Right kidney (tissue), 1 donor: ENCODE results near the gene PAPSS1.
"Not testable (repeated sequence)": the region's sequence is repeated elsewhere in the genome, so short reads cannot be mapped to it uniquely, and the experiment has no call there.

Experiments used
- DNase-seq: peaks from one replicate; pipeline ENCODE4 v3.0.0-alpha.2; 2016

The PAPSS1 gene

GRCh38 chr4:107689912-107690587 is 30.0 kb downstream of the PAPSS1 start:
- no peak for DNase-seq

DNA sequence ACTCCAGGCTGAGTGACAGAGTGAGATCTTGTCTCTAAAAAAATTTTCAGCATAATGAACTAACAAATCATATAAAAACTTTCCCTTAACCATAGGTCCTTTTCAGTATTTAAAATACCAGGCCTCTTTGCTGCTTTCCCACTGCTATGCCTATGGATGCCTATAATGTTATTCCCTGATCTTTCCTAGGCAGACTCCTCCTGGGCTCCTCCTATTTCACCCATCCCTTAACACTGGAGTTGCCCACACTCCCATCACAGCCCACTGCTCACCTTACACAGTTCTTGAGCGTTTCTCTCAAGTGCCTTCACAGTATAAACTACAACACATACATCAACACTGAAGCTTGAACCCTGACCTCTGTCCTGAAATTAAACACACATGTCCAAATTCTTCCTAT is 31.6 kb downstream of the PAPSS1 start:
- DNase-seq: no peak

DNA sequence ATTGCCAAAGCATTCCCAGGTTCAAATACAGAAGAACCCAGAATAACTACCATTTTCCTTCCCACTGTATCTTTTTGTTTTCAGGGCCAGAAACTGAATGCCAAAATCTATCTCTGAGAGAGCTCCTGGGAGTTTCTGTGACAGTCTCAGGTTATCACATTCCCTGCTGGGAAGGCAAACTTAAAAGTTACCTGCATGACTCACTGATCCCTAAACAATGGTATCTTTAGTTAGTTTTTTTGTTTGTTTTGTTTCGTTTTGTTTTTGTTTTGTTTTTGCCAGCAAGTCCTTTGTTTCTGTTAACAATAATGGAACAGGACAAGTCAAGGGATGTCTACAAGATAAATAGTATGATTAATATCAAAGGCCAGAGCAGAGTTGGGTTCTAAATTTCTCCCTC is 34.3 kb downstream of the PAPSS1 start:
- no peak for DNase-seq

- no peak for DNase-seq
These were observed 36.2 kb downstream of the PAPSS1 start for GRCh38 chr4:107683873-107684272.

DNA sequence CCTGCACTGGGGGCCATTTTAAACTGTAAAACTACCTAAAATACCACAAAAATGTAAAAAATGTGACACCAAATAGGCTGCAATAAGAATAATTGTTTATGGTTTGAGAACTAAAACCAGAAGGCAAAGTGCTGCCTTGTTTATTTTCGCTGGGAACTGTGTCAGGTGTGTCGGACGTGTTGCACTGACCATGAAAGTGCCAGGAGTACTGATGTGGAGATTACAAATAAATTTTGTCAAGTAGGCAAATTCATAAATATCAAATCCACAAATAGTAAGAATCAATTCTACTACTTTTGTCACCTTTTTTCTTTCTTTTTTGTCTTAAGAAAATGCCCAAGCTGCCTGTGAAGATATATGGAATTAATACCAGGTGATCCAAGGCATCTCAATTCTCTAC is 37.7 kb downstream of the PAPSS1 start:
- no peak for DNase-seq

GRCh38 chr4:107669068-107669467 is 51.0 kb downstream of the PAPSS1 start:
- no peak for DNase-seq

- DNase-seq: no peak
These were observed 53.9 kb downstream of the PAPSS1 start for GRCh38 chr4:107666134-107666533.

DNA sequence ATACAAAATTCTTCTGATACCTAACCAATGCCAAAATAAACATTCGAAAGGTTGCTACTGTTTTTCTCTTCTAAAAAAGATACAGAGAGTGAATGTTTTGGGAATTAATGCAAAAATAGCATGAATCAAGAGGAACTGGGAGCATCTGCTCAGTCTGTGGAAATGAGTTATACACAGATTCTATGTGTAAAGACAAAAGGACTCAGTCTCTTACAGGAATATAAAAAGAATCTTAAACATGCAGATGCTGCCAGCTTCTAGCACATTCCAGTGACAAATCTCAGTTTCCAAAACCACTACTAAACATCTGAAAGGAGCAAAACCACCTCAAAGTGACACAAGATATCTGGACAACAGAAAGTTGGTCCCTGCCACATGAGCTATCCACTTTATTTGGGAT is 55.0 kb downstream of the PAPSS1 start:
- no peak for DNase-seq

- no peak for DNase-seq
These were observed 61.4 kb downstream of the PAPSS1 start for GRCh38 chr4:107658400-107659336.

DNA sequence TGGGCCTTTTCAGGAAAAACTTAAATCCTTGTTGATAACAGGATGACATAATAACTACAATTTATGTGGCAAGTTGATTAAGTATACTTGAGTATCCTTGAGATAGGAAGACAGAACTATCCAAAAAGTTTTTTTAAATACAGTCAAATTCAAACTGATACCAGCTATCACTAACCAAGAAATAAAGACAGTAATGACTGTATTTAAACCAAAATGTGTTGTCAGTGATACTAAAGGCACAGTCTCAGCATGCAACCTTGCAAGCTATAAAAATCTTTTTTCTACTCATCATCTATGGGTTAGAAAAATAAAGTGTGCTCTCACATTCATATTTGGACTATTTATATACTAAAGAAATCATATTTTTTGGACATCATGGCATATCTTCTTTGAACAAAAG is 64.7 kb downstream of the PAPSS1 start:
- no peak for DNase-seq

GRCh38 chr4:107654694-107655093 is 65.3 kb downstream of the PAPSS1 start:
- DNase-seq: no peak

DNA sequence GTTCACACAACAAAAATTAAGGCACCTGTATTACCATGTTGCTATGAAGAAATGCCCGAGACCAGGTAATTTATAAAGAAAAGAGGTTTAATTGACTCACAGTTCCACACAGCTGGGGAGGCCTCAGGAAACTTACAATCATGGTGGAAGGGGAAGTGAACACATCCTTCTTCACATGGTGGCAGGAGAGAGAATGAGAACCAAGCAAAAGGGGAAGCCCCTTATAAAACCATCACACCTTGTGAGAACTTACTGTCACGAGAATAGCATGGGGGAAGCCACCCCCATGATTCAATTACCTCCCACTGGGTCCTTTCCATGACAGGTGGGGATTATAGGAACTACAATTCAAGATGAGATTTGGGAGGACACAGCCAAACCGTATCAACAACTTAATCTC is 68.6 kb downstream of the PAPSS1 start:
- DNase-seq: not testable (repeated sequence)

GRCh38 chr4:107650251-107650650 is 69.8 kb downstream of the PAPSS1 start:
- DNase-seq: no peak

GRCh38 chr4:107648178-107648991 is 71.6 kb downstream of the PAPSS1 start:
- no peak for DNase-seq

- DNase-seq: no peak
These were observed 72.4 kb downstream of the PAPSS1 start for GRCh38 chr4:107647591-107647990.

DNA sequence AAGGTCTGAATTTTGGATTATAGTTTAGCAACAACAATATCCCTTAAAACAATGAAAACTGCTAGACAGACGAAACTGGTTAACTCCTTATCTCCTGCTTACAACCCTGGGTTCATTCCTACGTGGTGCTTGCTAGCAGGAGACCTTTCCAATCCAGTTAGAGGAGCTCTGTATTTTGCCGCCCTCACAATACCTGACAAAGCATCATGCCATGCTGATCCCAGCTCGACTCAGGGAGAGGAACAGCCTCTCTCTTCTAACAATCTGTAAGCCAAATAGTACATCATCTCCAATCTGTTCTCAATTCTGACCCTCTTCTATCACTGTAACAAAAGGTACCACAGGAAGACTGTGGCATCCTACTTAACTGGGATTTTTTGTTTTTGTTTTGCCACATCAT is 74.4 kb downstream of the PAPSS1 start:
- no peak for DNase-seq

GRCh38 chr4:107643021-107643420 is 77.0 kb downstream of the PAPSS1 start:
- DNase-seq: no peak

DNA sequence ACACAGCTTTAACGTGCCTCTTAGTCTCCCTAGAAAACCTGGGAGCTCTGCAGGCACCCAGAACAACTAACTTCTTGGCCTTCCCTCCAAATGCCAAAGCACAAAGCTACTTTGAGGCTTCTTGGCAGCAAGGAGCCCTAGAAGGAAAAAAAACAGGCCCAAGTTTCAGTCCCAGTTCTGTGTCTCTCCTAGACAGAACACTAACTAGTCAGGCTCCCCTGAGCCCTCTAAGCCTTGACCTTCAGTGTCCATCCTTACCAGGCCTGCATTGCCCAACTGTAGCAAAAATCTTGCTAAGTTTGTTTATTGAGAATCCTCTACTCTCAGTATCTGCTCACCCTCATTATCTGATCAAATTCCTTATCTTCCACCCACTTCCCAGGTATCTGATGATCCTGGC is 79.2 kb downstream of the PAPSS1 start:
- DNase-seq: no peak

- DNase-seq: no peak
These were observed 79.8 kb downstream of the PAPSS1 start for GRCh38 chr4:107640197-107640596.

DNA sequence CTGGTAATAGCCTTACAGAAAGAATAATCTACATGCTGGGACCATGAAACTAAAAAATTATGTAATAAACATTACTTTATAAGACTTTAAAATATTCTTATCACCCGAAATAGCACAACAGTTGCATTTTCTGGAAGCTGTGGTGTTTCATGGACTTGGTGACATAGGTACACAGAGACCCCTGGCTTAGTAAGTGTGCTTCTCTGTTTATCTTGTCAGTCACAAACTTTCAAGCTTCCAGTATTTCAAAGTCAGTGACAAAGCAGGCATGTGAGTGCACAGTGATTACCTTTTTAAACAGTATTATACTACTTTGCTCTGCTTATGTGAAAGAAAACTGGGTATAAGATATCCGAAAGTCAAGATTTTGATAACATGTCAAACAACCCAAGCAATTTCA is 84.3 kb downstream of the PAPSS1 start:
- no peak for DNase-seq

DNA sequence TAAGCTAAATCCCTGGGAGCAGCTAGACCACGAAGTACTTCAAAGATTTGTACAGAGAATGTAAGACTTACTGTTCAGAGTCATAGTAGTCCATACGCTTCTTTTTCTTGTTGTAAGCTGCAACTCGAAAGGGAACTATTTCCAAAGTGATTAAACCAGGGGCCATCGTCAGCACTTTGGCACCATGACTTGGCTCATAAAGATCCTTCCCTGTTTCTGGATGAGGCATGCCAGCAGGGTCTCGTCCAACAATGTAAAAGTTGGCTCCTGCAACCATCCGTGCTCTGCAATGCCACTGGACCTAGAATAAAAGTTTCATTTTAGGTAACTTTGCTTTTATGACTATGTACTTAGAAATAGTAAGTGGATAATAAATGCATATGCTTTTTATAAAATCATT is 88.5 kb downstream of the PAPSS1 start:
- DNase-seq: no peak

GRCh38 chr4:107630185-107630705 is 89.8 kb downstream of the PAPSS1 start:
- DNase-seq: no peak

- DNase-seq: no peak
These were observed 90.7 kb downstream of the PAPSS1 start for GRCh38 chr4:107629318-107629717.
